HG03095 (cell line): ENCODE measurements around the gene C12orf76.
"Not testable (repeated sequence)": the region's sequence is repeated elsewhere in the genome, so short reads cannot be mapped to it uniquely, and the experiment has no call there.

Experiments used
- ATAC-seq: cut with Tn5 transposase; IDR thresholded peaks from one replicate; pipeline ENCODE4 v1.9.1; 2021; ENCODE audit warnings: moderate library complexity; ENCODE audit not compliant: unreplicated experiment

Gene C12orf76

GRCh38 chr12:110067531-110067930 lies 19.2 kb upstream of the C12orf76 start:
- no peak for ATAC-seq

- no peak for ATAC-seq
Observed at GRCh38 chr12:110065540-110065939, 17.2 kb upstream of the C12orf76 start.

- ATAC-seq, result no peak
Observed at GRCh38 chr12:110062241-110062640, 13.9 kb upstream of the C12orf76 start.

GRCh38 chr12:110059651-110060000 lies 11.3 kb upstream of the C12orf76 start:
- no peak for ATAC-seq

- ATAC-seq, result no peak
Observed at GRCh38 chr12:110058875-110059615, 10.7 kb upstream of the C12orf76 start.

- not testable (repeated sequence) for ATAC-seq
Observed at GRCh38 chr12:110056643-110057042, 8.3 kb upstream of the C12orf76 start.

- ATAC-seq, result not testable (repeated sequence)
Observed at GRCh38 chr12:110055375-110056352, 7.3 kb upstream of the C12orf76 start.

- ATAC-seq, result no peak
Observed at GRCh38 chr12:110050927-110051326, 2.6 kb upstream of the C12orf76 start.

- ATAC-seq, result not testable (repeated sequence)
Observed at GRCh38 chr12:110049666-110050065, 1.3 kb upstream of the C12orf76 start.

GRCh38 chr12:110049034-110049433 lies 712 bp upstream of the C12orf76 start:
- not testable (repeated sequence) for ATAC-seq

GRCh38 chr12:110047297-110047940 lies 903 bp downstream of the C12orf76 start:
- ATAC-seq, result no peak

GRCh38 chr12:110046451-110047187 lies 1.7 kb downstream of the C12orf76 start:
- ATAC-seq, result no peak

GRCh38 chr12:110042264-110042663 lies 6.1 kb downstream of the C12orf76 start:
- ATAC-seq, result no peak

- no peak for ATAC-seq
Observed at GRCh38 chr12:110039085-110039807, 9.1 kb downstream of the C12orf76 start.

- ATAC-seq, result no peak
Observed at GRCh38 chr12:110038741-110039084, 9.6 kb downstream of the C12orf76 start.

GRCh38 chr12:110037315-110037714 lies 11.0 kb downstream of the C12orf76 start:
- no peak for ATAC-seq

GRCh38 chr12:110035534-110036104 lies 12.7 kb downstream of the C12orf76 start:
- ATAC-seq, result no peak

GRCh38 chr12:110033888-110034287 lies 14.4 kb downstream of the C12orf76 start:
- no peak for ATAC-seq

GRCh38 chr12:110029290-110029815 lies 19.0 kb downstream of the C12orf76 start:
- no peak for ATAC-seq

- ATAC-seq, result no peak
Observed at GRCh38 chr12:110028323-110028722, 20.0 kb downstream of the C12orf76 start.
